HG02642 (cell line): ENCODE results near the gene NHLH2.

ENCODE experiments used
- ATAC-seq: cut with Tn5 transposase; IDR thresholded peaks from one replicate; pipeline ENCODE4 v1.9.1; 2021; ENCODE audit warnings: mild to moderate bottlenecking; ENCODE audit not compliant: unreplicated experiment, poor library complexity

The NHLH2 gene

DNA sequence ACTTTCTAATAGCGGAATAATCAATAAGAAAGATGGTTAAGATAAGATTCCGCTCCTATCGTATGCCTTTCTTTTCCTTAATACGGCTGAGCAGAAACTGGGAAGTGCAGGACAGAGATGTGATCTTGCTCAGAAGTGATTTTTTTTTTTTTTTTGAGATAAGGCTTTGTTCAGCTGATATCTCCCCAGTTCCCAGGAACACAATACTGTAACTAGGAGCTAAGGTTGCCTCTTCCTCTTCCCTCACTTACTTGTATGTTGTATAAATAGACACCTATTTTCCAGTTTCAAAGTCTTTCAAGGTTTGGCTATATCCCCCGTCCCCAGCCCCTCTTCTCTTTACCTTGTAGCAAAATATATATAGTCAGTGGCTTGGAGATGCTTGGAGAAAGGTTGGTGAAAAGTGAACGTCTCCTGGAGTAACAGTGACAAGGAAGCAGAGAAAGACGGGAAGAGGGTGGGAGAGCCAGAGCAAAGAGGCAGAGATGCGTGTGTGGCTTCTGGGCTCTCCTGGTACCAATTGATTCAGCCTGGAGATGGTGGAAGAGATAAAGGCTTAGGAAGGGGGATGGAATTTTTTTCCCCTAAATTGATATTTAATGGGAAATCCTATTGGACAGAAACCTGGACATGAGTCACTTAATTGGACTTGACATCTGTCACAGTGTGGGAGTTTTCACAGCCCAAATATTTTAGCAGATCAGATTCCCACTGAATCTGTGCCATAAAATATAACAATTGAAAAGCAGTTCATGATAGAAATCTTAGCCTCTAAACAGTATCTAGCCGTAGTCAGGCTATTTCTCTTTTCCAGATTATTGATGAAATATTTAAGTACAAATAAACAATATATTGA lies at the start of gene NHLH2:
NHLH2 (minus strand) TSS at position 522 of the 856 bp plus-strand sequence. CDS start 2,754 bp downstream, outside the sequence.
- no peak for ATAC-seq

DNA sequence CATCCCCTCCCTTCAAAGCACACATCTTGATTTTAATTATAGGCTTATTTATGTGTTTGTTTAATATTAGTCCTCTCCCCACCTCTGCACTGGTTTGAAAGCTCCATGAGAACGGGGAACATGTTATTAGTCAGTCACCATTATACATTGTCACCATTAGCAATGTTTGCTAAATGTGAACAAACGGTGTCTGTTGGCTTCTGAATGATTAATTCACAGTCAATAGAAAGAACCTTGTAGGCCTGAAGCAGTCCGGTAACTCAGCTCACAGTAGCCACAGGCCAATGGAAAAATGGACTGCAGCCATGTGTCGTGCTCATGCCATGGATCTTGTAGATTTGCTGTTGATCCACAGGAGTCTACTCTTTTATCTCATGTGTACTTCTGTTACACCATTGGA lies 49.7 kb upstream of the NHLH2 start:
- no peak for ATAC-seq

DNA sequence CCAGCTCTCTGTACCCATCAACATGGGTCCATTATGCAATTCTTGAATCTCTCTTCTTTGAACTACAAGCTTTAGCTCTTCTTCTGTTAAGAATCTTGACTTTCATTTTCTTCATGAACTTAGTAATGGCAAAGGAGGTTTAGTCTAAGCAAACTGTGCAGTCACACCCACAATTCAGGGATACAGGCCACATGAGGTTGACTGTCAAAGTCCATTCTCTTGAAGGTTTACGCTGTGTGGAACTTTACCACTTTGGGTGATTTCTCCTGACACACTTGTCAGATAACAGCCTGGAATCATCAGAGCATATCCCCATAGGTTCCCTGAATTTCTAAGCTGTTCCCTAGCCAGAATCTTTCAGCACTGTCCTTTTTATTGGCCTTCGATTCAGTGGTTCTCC lies 48.0 kb upstream of the NHLH2 start:
- ATAC-seq, result no peak

DNA sequence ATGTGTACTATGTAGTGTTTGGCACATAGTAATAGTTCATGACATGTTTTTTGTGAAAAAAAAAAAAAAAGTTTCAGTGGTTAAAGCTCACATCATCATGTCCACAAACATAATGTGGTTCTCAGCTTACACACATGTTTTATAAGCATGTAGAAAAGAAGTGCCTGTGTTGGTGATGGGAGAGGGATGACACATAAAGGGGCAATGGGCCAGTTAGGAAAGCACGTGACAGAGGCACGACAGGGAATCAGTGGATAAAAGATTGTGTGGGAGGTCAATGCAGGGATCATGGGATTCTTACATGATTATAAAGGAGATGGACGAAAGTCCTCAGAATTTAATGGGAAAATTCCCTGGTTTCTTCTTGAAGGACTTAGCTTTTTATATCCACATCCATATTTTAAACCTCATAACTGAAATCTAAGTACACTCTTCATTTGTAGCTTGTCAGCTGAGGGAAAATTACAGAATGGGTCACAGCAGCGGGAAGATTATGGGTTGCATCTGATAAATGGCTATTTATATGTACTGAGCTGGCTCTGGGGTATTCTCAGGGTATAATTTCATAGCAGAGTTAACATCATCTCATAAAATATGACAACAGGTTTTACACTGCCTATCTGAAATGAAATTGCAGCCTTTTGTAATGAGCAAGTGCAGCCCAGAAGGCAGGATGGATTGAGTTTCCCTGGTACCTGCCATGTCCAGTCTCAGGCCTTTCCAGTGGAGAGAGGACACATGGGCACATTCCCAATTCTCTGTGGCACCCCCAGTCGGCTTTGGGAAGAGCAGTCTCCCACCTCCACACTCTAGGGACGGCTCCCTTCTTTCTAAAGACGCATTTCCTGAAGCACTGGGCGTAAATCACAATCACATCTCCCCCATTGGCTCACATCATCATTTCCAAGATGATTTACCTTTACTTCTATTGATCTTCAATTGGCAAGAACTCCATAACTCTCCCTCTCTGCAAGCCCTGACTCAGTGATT lies 42.3 kb upstream of the NHLH2 start:
- ATAC-seq, result no peak

DNA sequence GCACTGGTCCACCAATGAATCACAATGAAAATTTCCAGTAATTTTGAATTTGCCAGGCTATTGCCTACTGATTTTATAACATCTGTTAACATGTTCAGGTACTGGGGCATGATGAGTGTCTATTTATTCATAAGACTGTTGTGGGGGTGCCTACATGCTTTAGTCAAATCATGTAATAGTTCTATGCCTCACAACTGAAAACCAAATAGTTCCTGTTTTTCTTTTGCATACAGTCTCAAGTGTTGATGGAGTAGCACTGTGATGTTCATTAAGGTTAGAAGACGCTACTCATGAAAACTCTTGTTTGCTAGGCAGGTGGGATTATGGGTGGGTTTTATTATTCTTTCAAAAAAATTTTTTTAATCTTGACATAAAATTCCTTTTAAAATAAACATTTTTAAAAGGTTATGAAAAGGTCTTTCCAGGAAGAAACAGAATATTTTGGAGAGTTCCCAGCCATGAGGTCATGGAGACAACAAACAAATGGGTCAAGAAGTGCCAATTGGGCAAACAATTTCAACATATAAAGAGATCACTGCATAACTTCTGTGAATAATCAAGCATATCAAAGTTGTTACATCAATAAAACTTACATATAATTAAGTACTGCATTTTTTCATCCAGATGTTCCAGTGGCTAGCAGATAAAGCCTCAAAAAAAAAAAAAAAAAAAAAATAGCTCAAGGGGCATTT lies 40.2 kb upstream of the NHLH2 start:
- ATAC-seq, result no peak

DNA sequence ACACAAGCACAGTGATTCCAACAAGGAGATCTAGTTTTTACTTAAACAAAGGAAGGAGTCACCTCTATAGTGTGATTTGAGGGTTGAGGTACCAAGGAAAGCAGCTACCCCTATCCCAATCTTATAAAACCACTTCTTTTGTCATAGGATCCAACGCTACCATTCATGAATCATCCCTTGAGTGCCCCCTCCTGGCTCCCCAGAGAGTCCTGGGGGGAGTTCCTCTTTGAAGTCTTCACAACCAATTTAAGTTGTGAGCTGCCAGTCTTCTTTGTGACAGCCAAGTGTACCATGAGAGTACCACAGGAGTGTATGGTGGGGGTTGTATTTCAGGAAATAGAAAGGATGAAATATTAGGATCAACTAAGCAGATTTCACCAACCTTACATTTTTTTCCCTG lies 39.1 kb upstream of the NHLH2 start:
- ATAC-seq, result no peak

DNA sequence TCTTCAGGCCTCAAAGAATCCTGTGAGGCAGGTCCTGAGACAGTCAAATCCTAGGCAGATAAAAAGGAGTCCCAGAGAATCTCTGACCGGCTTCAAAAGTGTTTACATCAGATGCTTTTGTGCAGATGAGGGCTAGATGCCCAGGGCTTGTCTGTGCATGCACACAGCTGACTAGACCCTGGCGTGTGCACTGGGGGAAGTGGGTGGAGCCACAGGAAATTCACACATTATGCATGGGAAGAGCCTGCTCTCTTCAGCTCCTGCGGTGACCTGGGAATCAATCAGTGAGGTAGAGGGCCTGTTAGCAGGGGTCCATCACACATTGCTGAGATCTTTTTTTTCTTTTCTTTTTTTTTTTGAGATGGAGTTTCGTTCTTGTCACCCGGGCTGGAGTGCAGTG lies 36.6 kb upstream of the NHLH2 start:
- ATAC-seq, result no peak

DNA sequence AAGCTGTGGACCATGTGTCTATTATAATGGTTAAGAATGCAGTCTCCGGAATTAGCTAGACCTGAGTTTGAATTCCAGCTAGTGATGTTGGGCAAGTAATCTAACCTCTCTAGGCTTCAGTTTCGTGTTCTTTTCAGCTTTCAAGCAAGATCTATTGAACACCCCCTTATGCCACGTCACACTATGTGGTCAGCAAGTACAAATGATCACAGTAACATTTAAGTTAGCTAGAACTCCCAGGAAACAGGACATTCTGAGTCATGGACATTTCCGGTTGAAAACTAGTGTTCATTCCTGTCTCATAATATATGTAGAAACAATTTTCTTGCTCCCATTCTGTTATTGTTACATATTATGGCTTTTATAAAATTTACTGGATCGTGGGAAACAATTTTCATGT lies 34.0 kb upstream of the NHLH2 start:
- no peak for ATAC-seq

DNA sequence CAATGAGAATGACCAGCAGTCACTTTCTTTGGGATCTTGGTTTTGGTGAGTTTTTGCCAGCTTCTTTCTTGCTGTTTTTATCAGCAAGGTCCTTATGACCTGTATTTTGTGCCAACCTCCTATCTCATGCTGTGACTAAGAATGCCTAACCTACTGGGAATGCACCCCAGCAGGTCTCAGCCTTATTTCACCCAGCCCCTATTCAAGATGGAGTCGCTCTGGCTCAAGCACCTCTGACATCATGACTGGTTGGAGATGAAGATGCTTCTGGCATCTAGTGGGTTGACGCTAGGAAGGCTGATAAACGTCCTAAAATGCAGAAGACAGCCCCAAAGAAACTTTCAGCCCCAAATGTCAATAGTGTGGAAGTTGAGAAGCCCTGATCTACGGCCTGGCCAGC lies 33.6 kb upstream of the NHLH2 start:
- ATAC-seq, result no peak

DNA sequence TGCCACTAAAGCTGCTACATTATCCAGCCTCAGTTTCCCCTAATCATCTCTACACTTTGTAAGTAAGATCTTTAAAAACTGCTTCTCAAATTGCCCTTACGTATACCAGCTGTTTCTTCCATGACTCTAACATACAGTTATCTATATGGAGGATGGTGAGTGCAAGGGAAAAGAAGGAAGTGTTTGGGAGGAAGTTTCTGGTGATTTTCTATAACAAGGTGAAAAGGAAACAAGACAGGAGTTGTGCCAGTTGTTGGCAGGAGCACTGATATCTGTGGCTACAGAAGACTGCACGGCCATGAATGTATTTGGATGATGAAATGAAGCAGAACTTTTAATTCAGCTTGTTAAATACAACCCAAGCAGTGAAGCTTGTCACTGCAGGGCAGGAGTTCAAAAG lies 32.3 kb upstream of the NHLH2 start:
- no peak for ATAC-seq

DNA sequence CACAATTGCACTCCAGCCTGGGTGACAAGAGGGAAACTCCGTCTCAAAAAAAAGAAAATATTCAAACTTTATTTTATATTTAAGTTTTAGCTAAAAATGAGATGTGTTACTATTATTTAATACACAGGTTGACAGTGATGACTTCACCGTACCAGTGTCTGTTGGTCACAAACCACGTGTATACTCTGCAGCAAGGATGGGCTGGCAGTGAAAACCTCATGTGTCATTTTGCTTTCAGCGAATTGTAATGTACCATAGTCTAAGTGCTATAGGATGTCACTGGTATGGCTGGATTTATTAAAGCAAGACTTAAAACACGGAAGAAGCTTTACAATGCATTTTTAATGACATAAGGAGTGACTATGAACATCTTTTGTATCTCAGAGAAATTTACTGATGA lies 28.1 kb upstream of the NHLH2 start:
- ATAC-seq, result no peak

DNA sequence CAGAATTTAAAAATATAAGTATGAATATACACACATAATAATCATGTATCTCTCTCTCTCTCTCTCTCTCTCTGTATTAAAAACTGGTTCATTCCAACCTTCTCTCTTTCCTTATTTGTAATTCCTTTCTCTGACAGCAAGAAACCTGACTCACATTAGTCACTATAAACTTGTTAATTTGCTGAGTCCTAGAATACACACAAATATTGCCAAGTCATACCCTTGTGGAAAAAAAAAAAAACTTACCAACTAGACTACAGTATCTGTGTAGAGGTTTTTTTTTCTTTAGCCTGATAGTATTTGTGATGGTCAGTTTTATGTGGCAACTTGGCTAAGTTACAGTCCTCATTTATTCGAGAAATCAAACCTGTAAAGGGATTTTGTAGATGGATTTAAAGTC lies 26.3 kb upstream of the NHLH2 start:
- no peak for ATAC-seq

DNA sequence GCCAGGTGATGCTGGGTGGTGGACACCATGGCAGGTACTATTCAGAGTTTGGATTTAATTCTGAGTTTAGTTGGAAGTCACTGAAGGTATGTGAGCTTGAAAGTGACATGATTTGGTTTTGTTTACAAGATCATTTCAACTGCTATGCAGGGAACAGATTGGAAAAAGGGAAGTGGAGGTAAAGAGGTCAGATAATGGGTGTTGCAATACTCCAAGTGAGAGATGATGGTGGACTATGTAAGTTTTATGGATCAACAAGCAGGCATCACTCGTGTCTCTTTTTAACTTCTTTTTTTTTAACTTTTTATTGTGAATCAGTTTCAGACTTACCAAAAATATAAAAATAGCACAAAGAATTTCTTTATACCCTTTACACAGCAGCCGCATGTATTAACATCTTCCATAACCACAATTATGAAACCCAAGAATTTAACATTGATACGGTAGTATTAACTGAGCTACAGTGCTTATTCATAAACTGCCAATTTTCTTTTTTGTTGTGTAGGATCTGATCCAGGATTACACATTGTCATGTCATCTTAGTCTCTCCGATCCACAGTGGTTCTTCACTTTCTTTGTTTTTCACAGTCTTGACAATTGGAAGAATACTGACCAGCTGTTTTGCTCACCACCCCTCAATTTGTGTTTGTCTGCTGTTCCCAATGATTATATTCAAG lies 24.9 kb upstream of the NHLH2 start:
- no peak for ATAC-seq

DNA sequence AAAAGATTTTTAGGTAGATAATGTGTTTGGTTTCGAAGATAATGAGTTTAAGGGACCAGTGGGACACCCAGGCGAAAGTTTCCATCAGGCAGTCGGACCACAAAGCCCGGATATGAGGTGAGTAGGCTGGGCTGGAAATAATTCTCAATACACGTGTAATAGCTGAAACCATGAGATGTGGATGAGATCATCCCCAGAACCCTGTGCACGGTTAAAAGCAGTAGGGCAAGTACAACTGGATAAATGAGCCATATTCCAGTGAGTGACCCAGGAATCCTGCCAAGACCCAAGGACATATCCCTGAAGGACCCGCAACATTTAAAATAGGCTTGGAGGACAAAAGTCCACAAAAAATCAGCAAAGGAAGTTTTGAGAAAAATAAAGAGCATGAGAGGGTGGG lies 21.5 kb upstream of the NHLH2 start:
- ATAC-seq, result no peak

DNA sequence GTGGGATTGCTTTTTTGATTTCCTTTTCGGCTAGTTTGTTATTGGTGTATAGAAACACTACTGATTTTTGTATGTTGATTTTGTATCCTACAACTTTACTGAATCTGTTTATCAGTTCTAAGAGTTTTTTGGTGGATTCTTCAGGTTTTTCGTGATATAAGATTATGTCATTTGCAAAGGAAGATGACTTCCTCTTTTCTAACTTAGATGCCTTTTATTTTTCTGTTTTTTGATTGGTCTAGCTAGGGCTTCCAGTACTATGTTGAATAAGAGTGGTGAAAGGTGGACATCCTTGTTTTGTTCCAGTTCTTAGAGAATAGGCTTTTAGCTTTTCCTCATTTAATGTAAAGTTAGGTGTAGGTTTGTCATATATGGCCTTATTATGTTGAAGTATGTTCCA lies 13.1 kb upstream of the NHLH2 start:
- no peak for ATAC-seq

DNA sequence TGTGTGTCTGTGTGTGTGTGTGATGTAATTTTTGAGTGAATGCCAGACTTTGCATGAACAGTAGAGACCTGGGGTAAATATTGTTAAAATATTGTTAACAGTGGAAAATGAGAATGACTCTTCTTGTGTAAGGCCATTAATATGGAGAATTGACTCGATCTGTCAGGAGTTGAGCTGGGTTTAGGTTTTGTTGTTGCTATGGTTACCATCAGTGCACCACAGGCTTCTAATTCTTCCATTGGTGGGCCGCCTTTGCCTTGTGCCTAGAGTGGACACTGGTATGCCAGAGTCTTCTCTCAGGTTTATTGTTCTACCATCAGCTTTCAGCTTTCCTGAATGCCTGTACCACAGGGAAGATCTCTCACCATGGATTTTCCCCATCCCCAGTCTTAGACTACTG lies 10.0 kb upstream of the NHLH2 start:
- no peak for ATAC-seq

DNA sequence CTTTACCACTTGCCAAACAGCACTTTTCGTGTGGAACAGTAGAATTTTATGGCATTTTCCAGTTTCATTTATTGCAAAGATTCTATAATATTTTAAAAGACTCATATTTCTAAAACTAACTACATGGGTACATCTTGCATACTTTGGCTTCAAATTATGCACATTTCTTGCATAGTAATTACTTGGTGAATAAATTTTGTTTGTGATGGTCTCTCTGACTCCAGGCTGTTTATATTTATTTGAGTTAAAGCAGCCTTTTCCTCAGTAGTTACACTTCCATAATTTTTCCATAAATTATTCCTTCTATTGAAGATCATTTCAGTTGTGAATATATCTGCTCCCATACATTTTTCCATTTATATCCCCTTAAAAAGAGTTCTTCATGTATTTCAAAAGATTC lies 6.9 kb upstream of the NHLH2 start:
- no peak for ATAC-seq

DNA sequence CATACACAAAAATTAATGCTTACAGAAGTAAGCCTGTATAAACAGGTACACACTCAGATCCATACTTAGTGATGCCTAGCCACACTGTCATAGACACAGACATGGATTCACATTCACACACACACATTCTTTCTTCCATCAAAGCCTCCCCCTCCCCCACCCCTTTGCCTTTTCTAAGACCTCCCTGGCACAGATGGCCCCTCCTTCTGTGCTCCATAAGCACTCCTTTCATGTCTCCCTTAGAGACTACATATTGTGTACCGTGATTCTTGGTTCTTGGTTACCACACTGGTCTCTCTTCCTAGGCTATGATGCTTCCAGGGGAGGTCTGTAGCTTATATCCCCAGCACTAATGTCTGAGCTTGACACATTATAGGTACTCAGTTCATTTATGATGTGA lies 2.0 kb upstream of the NHLH2 start:
- ATAC-seq, result no peak

DNA sequence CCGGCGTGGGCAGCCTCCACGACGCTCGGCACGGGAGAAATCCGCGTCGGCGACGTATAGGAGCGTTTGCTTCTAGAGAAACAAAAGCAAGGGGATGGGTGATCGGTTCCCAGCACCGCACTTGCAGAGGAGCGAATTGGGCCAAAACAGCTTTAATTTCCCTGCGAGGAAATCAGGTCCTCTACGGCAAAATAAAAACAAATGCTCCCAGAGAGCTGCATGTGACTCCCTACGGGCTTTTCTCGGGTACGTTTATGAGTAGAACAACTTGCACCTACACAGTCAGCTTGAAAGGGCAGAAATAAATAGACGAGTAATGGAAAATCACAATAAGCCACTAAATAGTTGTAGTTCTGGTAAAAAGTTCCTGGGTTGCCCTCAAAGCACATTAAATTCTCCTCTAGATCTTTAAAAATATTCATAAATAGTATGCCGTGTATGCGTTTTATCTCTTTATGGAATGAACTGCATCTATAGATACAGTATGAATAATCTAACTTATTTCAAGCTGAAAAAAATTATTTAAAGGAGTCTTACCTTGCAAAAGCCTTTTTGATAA lies 1.2 kb downstream of the NHLH2 start:
- no peak for ATAC-seq
